Measurements from ENCODE around the gene UGT3A1.
"Not testable (repeated sequence)": the region's sequence is repeated elsewhere in the genome, so short reads cannot be mapped to it uniquely, and the experiment has no call there.

UGT3A1 gene

GRCh38 chr5:35987776-35988175, 3.4 kb downstream of the UGT3A1 start:
- DNase-seq (ENCODE audit: low read depth in 2 of 2) = no peak

GRCh38 chr5:35979715-35980114, 11.5 kb downstream of the UGT3A1 start:
- no peak for DNase-seq (ENCODE audit: low read depth in 2 of 2)

GRCh38 chr5:35976859-35977258, 14.3 kb downstream of the UGT3A1 start:
- DNase-seq (ENCODE audit: low read depth in 2 of 2) = not testable (repeated sequence)

GRCh38 chr5:35974570-35974969, 16.6 kb downstream of the UGT3A1 start:
- no peak for DNase-seq (ENCODE audit: low read depth in 2 of 2)

- no peak for DNase-seq (ENCODE audit: low read depth in 2 of 2)
Measured at GRCh38 chr5:35971878-35972210, 19.3 kb downstream of the UGT3A1 start.

GRCh38 chr5:35971186-35971877, 19.9 kb downstream of the UGT3A1 start:
- no peak for DNase-seq (ENCODE audit: low read depth in 2 of 2)

- no peak for DNase-seq (ENCODE audit: low read depth in 2 of 2)
Measured at GRCh38 chr5:35963381-35963843, 27.8 kb downstream of the UGT3A1 start.

GRCh38 chr5:35960328-35960727, 30.9 kb downstream of the UGT3A1 start:
- DNase-seq (ENCODE audit: low read depth in 2 of 2) = no peak

- DNase-seq (ENCODE audit: low read depth in 2 of 2) = no peak
Measured at GRCh38 chr5:35956429-35956828, 34.8 kb downstream of the UGT3A1 start.

- DNase-seq (ENCODE audit: low read depth in 2 of 2) = no peak
Measured at GRCh38 chr5:35954175-35954574, 37.0 kb downstream of the UGT3A1 start.

- DNase-seq (ENCODE audit: low read depth in 2 of 2) = no peak
Measured at GRCh38 chr5:35947085-35947484, 44.1 kb downstream of the UGT3A1 start.

- DNase-seq (ENCODE audit: low read depth in 2 of 2) = no peak
Measured at GRCh38 chr5:35939639-35940038, 51.6 kb downstream of the UGT3A1 start.

GRCh38 chr5:35938568-35939227, 52.5 kb downstream of the UGT3A1 start, which contains the start of gene CAPSL:
TSS of gene CAPSL (minus strand) at chr5:35938622. CDS start at chr5:35921120, 17,502 bp downstream.
- no peak for DNase-seq (ENCODE audit: low read depth in 2 of 2)

- peak in 1 of 2 donors; percentile 32 for DNase-seq (ENCODE audit: low read depth in 2 of 2)
Measured at GRCh38 chr5:35926389-35927051, 64.7 kb downstream of the UGT3A1 start.

GRCh38 chr5:35924950-35925722, 66.1 kb downstream of the UGT3A1 start:
- peak; percentile 67 for DNase-seq (ENCODE audit: low read depth in 2 of 2)

GRCh38 chr5:35924122-35924949, 66.9 kb downstream of the UGT3A1 start:
- no peak for DNase-seq (ENCODE audit: low read depth in 2 of 2)

GRCh38 chr5:35922468-35922867, 68.7 kb downstream of the UGT3A1 start:
- DNase-seq (ENCODE audit: low read depth in 2 of 2) = no peak

- no peak for DNase-seq (ENCODE audit: low read depth in 2 of 2)
Measured at GRCh38 chr5:35921930-35922329, 69.3 kb downstream of the UGT3A1 start.

GRCh38 chr5:35920890-35921289, 70.3 kb downstream of the UGT3A1 start:
- DNase-seq (ENCODE audit: low read depth in 2 of 2) = no peak

GRCh38 chr5:35919191-35919590, 72.0 kb downstream of the UGT3A1 start:
- no peak for DNase-seq (ENCODE audit: low read depth in 2 of 2)

- no peak for DNase-seq (ENCODE audit: low read depth in 2 of 2)
Measured at GRCh38 chr5:35908814-35909213, 82.4 kb downstream of the UGT3A1 start.
